ENCODE measurements around the gene TMEM273.

DNA sequence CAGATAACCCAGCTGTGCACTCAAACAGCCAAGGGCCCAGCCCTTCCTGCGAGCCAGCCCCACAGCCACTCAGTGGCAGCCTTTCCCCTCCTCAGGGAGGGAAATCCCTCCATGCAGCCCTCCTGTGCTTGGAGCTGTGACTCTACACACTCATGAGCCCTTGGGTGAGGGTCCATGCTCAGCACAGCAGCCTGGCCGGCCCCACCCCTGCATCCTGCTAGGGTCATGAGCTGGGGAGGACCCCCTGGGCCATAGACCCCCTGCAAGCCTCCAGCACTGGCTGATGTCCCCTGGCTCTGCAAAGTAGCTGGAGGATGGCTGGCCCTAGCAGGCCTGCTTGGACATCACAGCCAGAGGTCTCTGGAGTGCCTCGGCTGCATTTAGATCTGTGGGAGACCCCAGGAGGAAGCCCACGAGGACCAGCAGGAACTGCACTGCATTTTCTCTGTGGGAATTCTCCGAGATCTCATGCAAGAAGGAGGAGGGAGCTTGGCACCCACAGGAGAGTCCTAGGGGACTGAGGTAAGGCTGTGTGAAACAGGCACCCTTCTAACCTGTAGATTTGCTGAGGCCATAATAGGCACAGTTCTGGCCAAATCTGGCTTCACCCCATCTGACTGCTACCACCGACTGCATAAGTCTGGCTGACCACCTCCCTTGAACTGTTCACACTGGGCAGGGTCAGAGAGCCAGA lies 17.4 kb downstream of the TMEM273 start:
- TF ChIP-seq, protein P1, sequence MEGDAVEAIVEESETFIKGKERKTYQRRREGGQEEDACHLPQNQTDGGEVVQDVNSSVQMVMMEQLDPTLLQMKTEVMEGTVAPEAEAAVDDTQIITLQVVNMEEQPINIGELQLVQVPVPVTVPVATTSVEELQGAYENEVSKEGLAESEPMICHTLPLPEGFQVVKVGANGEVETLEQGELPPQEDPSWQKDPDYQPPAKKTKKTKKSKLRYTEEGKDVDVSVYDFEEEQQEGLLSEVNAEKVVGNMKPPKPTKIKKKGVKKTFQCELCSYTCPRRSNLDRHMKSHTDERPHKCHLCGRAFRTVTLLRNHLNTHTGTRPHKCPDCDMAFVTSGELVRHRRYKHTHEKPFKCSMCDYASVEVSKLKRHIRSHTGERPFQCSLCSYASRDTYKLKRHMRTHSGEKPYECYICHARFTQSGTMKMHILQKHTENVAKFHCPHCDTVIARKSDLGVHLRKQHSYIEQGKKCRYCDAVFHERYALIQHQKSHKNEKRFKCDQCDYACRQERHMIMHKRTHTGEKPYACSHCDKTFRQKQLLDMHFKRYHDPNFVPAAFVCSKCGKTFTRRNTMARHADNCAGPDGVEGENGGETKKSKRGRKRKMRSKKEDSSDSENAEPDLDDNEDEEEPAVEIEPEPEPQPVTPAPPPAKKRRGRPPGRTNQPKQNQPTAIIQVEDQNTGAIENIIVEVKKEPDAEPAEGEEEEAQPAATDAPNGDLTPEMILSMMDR (IDR thresholded peaks at IDR 0.05; ENCODE audit: low read length), result no peak
- no peak for TF ChIP-seq EZH2 (IDR thresholded peaks at IDR 0.05; ENCODE audit: borderline replicate concordance, low read length)

Measured in OCI-LY1 (cell line).